Mesodermal cell (in vitro differentiated cells): ENCODE results near the gene BCOR.

ENCODE experiments used
- H3K27ac ChIP-seq: 2 replicates; pipeline ENCODE4 v1.7.0; 2013; ENCODE audit warnings: mild to moderate bottlenecking, low read depth, low read length, moderate library complexity; ENCODE audit not compliant: severe bottlenecking
- H3K36me3 ChIP-seq: 2 replicates; pipeline ENCODE4 v1.7.1; 2013; ENCODE audit warnings: mild to moderate bottlenecking, low read length, moderate library complexity; ENCODE audit not compliant: control insufficient read depth, insufficient read depth
- H3K4me1 ChIP-seq: one replicate; pipeline ENCODE4 v1.7.1; 2013; ENCODE audit warnings: mild to moderate bottlenecking, low read length; ENCODE audit not compliant: insufficient read depth, control insufficient read depth, poor library complexity, severe bottlenecking
- H3K4me3 ChIP-seq: 2 replicates; pipeline ENCODE4 v1.7.0; 2013; ENCODE audit warnings: low read length, control low read depth, mild to moderate bottlenecking; ENCODE audit not compliant: insufficient read depth, poor library complexity, severe bottlenecking; ENCODE audit errors: extremely low read depth
- H3K9me3 ChIP-seq: 2 replicates; pipeline ENCODE4 v1.7.1; 2013; ENCODE audit warnings: mild to moderate bottlenecking, low read length, moderate library complexity; ENCODE audit not compliant: control insufficient read depth
- WGBS, 2 experiments: methylation state at CpG; one replicate each; pipeline ENCODE4 v1.1.5; 2013; ENCODE audit warnings: missing lambda C conversion rate in 2 of 2; ENCODE audit not compliant: insufficient coverage in 2 of 2; 5-methylcytosine and 5-hydroxymethylcytosine counted together

BCOR gene

GRCh38 chrX:40112996-40113395, 15.2 kb upstream of the BCOR start:
- Histone ChIP-seq H3K4me3 (no peak overlapping the region), H3K36me3 (no peaks in the 10 kb centered on the region), H3K9me3 (no peaks in the 10 kb centered on the region), H3K27ac (no peak overlapping the region), H3K4me1 (peaks cover 4% of the 10 kb centered on the region)
- no CpG with 5 or more reads among the region's 3 CpGs for WGBS, 2 experiments

GRCh38 chrX:40111868-40112267, 14.1 kb upstream of the BCOR start:
- H3K27ac ChIP-seq, result no peak overlapping the region
- no peaks in the 10 kb centered on the region for H3K9me3 ChIP-seq
- H3K4me1 ChIP-seq, result peaks cover 10% of the 10 kb centered on the region
- no peak overlapping the region for H3K4me3 ChIP-seq
- 62 to 75% methylated on average over 1 to 3 of the region's 4 CpGs for WGBS, 2 experiments
- no peaks in the 10 kb centered on the region for H3K36me3 ChIP-seq

GRCh38 chrX:40109288-40110008, 11.7 kb upstream of the BCOR start:
- Histone ChIP-seq H3K36me3 (no peaks in the 10 kb centered on the region), H3K4me3 (peak overlapping the region; percentile 36), H3K27ac (peak overlapping the region; percentile 49), H3K4me1 (peaks cover 17% of the 10 kb centered on the region), H3K9me3 (no peaks in the 10 kb centered on the region)
- 0% methylated on average over 13 to 20 of the region's 84 CpGs for WGBS, 2 experiments

- H3K9me3 ChIP-seq, result no peaks in the 10 kb centered on the region
- H3K27ac ChIP-seq, result no peak overlapping the region
- WGBS, 2 experiments, result 0% methylated on average over 7 to 19 of the region's 48 CpGs
- H3K36me3 ChIP-seq, result no peaks in the 10 kb centered on the region
- peaks cover 21% of the 10 kb centered on the region for H3K4me1 ChIP-seq
- peak overlapping the region; percentile 36 for H3K4me3 ChIP-seq
These were observed 11.2 kb upstream of the BCOR start for GRCh38 chrX:40108959-40109287.

DNA sequence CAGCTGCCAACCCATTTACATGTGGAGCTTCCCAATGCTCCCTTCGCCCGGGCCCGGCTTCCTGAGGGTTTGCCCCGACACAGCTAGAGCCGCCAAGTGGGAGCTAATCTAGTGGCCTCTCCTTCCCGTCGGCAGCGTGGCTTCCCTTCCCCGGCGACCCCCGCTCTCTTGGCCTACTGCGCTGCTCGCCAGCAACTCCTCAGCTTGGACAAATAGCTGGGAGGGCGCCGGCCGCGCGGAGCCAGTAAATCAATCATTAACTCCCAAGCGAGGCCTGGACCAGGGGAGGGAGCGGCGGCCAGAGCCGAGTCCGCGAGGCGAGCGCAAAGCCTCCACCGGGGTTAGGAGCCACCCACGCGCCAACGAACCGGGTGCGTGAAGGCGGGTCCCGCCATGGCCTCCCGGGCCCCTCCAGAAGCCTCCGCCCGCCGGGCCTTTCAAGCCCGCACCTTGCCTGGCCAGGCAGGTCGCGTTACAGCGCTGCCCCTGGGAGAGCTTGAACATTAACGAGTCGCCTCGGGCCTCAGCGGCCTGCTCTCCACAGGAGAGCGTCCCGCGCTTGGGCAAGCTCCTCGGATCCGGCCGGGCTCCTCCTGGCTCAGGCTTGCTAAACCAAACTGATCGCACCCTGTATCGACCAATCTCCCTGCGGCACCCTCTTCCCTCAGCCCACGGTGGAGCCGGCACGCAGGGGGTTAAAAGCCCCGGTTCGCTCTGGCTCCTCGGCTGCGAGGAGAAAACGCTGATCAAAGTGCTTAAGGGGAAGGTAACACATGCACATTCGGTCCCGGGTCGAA, 10.6 kb upstream of the BCOR start:
- peak overlapping the region; percentile 36 for H3K4me3 ChIP-seq
- WGBS, 2 experiments, result 0 to 1% methylated on average over 17 to 33 of the region's 66 CpGs
- H3K27ac ChIP-seq, result no peak overlapping the region

DNA sequence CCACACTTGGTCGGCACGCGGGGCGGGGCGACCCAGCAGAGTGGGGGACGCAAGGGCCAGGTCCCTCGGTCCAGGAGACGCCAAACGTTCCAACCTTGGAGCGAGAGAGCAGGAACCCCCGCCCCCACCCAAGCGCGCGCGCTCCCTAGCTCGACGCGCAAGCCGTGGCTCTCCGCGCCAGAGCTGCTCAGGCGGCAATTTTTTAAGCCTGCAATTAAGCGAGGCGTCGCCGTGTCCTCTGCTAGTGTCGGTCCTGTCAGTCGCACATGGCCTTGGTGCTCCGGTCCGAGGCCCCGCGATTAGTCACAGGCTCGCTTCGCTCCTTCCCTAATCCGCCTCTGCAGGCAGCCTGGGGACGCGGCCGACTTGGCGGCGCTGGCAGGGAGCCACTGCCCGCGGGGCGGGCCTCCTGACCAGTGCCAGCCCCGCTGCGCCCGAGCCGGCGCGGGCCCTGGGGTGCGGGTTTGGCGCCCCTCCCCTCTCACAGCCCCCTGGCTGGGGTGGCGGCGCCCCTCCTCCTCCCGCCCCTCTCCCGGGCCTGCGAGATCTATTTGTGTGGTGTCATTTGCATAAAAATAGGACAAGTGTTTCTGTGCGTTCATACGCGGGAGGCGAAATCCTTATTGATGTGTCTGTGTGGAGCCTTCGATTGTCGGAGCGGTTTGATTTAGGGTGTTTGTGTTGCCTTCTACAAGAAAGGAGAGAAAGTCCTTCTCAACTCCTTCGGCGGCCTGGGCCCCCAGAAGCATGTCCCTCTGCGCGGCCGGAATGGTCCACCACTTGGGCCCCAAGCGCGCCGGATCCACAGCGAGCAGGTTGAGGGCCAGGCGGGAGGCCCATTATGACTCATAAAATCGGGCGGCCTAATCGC, 9.8 kb upstream of the BCOR start:
- H3K4me1 ChIP-seq, result peaks cover 21% of the 10 kb centered on the region
- H3K27ac ChIP-seq, result no peak overlapping the region
- no peaks in the 10 kb centered on the region for H3K36me3 ChIP-seq
- no peaks in the 10 kb centered on the region for H3K9me3 ChIP-seq
- H3K4me3 ChIP-seq, result peak overlapping the region; percentile 33
- 1 to 3% methylated on average over 29 to 32 of the region's 76 CpGs for WGBS, 2 experiments

More for the DNA sequence above, 10.6 kb upstream of the BCOR start:
- Histone ChIP-seq H3K4me1 (peaks cover 21% of the 10 kb centered on the region), H3K9me3 (no peaks in the 10 kb centered on the region), H3K36me3 (no peaks in the 10 kb centered on the region)

DNA sequence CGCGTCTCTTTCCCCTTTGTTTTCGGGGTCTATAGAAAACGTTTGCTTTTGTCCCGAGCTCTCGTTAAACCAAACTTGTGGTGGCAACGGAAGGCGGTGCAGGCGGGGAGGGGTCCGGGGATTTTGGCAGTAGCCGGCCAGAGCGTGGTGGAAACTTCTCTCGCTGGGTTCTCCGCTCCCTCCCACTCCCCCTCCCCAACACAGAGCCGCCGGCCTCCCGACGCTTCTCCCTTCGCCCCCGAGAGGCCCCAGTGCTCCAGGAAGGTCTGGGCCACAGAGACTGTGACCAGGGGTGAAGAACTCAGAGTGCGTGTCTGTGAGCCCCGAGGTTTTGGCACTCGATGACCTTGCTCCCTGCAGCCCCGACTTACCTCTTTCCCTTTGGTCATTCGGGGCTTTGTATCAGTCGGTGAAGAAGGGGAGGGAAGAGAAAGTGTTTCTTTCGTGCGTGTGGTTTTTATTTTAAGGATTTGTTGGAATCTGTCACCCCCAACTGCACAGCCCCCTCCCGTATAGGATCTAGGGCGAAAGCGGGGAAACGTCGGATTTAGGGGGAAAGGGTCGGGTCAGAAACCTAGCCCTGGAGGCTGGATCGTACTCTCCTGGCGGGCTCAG, 9.0 kb upstream of the BCOR start:
- peak overlapping the region; percentile 33 for H3K4me3 ChIP-seq
- peaks cover 21% of the 10 kb centered on the region for H3K4me1 ChIP-seq
- H3K9me3 ChIP-seq, result no peaks in the 10 kb centered on the region
- no peaks in the 10 kb centered on the region for H3K36me3 ChIP-seq
- 0% methylated on average over 3 of the region's 36 CpGs; no CpG with 5 or more reads in 1 of the 2 experiments for WGBS, 2 experiments
- H3K27ac ChIP-seq, result peak overlapping the region; percentile 16

DNA sequence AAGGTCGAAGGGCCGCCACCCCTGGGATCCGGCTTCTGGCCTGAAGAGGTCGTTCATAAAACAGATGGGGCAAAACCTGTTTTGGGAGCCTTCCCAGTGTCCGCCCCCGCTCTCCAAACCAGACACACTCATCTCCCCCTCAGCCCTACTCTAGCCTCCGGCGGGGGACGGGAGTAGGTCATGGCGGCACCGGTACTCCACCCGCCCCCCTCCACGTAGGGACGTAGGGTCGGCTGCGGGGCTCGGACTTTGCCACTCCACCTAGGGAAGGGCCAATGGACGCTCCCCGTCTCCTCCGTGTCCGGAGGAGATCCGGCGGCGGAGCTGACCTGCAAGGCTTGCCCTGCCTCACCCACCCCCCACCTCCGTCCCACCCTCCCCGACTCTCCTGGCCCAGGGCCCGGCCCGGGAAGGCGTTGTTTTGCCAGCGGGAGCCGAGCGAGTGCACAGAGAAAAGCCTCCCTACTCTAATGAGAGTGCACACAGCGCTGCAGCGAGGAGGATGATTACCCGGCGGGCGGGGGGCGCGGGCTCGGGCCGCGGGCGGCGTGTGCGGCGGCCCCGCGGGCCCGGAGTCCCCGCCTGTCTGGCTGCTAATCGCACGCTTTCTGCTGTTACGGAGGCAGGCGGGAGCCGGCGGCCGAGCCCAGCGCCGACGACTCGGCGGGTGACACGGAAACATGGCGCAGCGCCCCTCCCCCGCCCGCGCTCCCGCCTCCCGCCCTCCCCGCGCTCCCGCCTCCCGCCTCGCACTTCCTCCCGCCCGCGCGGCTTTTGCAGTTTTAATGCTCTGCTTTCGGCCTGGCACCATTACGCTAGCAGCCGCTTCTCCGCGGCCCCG, 8.3 kb upstream of the BCOR start:
- H3K27ac ChIP-seq, result no peak overlapping the region
- no peaks in the 10 kb centered on the region for H3K9me3 ChIP-seq
- peak overlapping the region; percentile 33 for H3K4me3 ChIP-seq
- WGBS, 2 experiments, result 0% methylated on average over 29 of the region's 85 CpGs; no CpG with 5 or more reads in 1 of the 2 experiments
- no peaks in the 10 kb centered on the region for H3K36me3 ChIP-seq
- H3K4me1 ChIP-seq, result peaks cover 21% of the 10 kb centered on the region

DNA sequence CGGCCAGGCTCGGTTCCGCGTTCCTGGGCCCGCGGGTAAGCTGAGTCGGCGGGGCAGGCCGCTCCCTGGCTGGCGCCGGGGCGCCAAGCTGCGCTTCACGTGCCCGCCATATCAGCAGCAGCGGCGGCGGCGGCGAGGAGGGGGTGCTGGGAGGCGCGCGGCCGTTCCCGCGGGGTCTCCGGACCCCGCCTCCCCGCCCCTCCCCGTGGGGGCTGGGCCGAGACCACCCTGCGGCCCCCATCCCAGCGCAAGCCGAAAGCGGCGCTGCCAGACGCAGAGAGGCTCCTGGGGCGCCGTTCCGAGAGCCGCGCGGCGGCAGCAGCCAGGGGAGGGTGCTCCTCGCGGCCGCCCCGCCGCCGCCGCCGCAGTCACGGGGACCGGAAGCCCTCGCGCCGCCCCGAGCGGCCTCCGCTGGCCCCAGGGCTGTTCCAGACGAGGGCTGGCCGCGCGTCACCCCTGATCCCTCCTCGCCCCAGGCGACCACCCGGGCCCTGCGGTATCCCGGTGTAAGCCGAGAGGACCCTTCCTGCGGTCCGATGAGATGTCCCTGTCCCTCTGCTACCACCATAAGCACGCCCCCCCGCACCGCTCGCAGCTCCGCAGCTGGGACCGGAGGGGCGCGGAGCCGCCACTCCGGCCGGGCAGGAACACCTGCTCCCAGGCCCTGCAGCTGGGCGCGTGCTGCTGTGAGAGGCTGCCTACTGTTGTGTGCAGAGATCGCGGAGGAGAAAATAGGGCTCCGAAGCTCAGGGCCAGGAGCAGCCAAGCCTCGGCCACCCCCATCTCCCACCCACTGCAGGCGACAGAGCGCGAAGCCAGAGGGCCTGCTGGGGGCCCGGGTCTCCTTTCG, 7.5 kb upstream of the BCOR start:
- WGBS, 2 experiments, result 0% methylated on average over 58 of the region's 94 CpGs; no CpG with 5 or more reads in 1 of the 2 experiments
- Histone ChIP-seq H3K4me1 (peaks cover 28% of the 10 kb centered on the region), H3K36me3 (no peaks in the 10 kb centered on the region), H3K9me3 (no peaks in the 10 kb centered on the region), H3K4me3 (peak overlapping the region; percentile 33), H3K27ac (no peak overlapping the region)
